GM18505 (cell line): ENCODE data around the gene ANK3.

Source experiments
- ATAC-seq: cut with Tn5 transposase; IDR thresholded peaks from one replicate; pipeline ENCODE4 v1.9.1; 2021; ENCODE audit not compliant: unreplicated experiment
- POLR2A ChIP-seq: IDR thresholded peaks from 4 replicates; pipeline ENCODE4 v1.6.1; 2011; ENCODE audit warnings: borderline replicate concordance; ENCODE audit not compliant: insufficient read depth, insufficient read length; ENCODE audit errors: extremely low read depth

ANK3 gene

GRCh38 chr10:60200012-60200681, 189.5 kb downstream of the ANK3 start:
- no peak for ATAC-seq
- TF ChIP-seq POLR2A = no peak

- no peak for ATAC-seq
- TF ChIP-seq POLR2A = no peak
Observed at GRCh38 chr10:60197206-60197605, 192.5 kb downstream of the ANK3 start.

GRCh38 chr10:60194421-60194820, 195.3 kb downstream of the ANK3 start:
- ATAC-seq = no peak
- no peak for TF ChIP-seq POLR2A

- TF ChIP-seq POLR2A = no peak
- no peak for ATAC-seq
Observed at GRCh38 chr10:60192946-60193345, 196.7 kb downstream of the ANK3 start.

- no peak for ATAC-seq
- TF ChIP-seq POLR2A = no peak
Observed at GRCh38 chr10:60189861-60190475, 199.7 kb downstream of the ANK3 start.

- TF ChIP-seq POLR2A = no peak
Observed at GRCh38 chr10:60188548-60188947, 201.1 kb downstream of the ANK3 start.

GRCh38 chr10:60187691-60188090, 202.0 kb downstream of the ANK3 start:
- no peak for ATAC-seq
- no peak for TF ChIP-seq POLR2A

More at GRCh38 chr10:60188548-60188947, 201.1 kb downstream of the ANK3 start:
- no peak for ATAC-seq

GRCh38 chr10:60186315-60187071, 203.2 kb downstream of the ANK3 start:
- no peak for TF ChIP-seq POLR2A
- no peak for ATAC-seq

- ATAC-seq = no peak
Observed at GRCh38 chr10:60185421-60185820, 204.3 kb downstream of the ANK3 start.

GRCh38 chr10:60182691-60183090, 207.0 kb downstream of the ANK3 start:
- no peak for ATAC-seq
- TF ChIP-seq POLR2A = no peak

More at GRCh38 chr10:60185421-60185820, 204.3 kb downstream of the ANK3 start:
- no peak for TF ChIP-seq POLR2A

- TF ChIP-seq POLR2A = no peak
- ATAC-seq = no peak
Observed at GRCh38 chr10:60176925-60177324, 212.8 kb downstream of the ANK3 start.

- no peak for TF ChIP-seq POLR2A
- ATAC-seq = no peak
Observed at GRCh38 chr10:60175441-60175971, 214.2 kb downstream of the ANK3 start.

- no peak for ATAC-seq
- TF ChIP-seq POLR2A = no peak
Observed at GRCh38 chr10:60172363-60172990, 217.2 kb downstream of the ANK3 start.

- ATAC-seq = no peak
- TF ChIP-seq POLR2A = no peak
Observed at GRCh38 chr10:60171436-60172013, 218.2 kb downstream of the ANK3 start.

GRCh38 chr10:60170250-60170649, 219.4 kb downstream of the ANK3 start:
- TF ChIP-seq POLR2A = no peak
- no peak for ATAC-seq
